ENCODE results near the gene ME2.

- TF ChIP-seq CTCF (IDR thresholded peaks at IDR 0.05) (no peak), POLR2AphosphoS5 (IDR thresholded peaks at IDR 0.05) (no peak)
These were observed 71.7 kb downstream of the ME2 start for GRCh38 chr18:50950626-50951025.

All from stomach (tissue), 4 donors.